Breast epithelium (tissue), 3 donors: ENCODE data around the gene GRIK3.

Experiments used
- POLR2A ChIP-seq: fragments of 450-650 bp; IDR thresholded peaks from one replicate; pipeline ENCODE4 v1.6.1; 2016; ENCODE audit warnings: antibody characterized with exemption, mild to moderate bottlenecking, moderate library complexity
- POLR2AphosphoS5 ChIP-seq, 3 donors: sonication (generic); formaldehyde crosslinking; IDR thresholded peaks; one replicate each; pipeline ENCODE4 v1.6.1; 2017; ENCODE audit warnings: antibody characterized with exemption in 3 of 3
- TF ChIP-seq, protein P1 (sequence below), 3 donors: fragments of 450-650 bp; IDR thresholded peaks; one replicate each; pipeline ENCODE4 v1.5.1; 2016 to 2017; ENCODE audit warnings: antibody characterized with exemption in 3 of 3, mild to moderate bottlenecking in 3 of 3, moderate library complexity in 3 of 3

- TF ChIP-seq, protein P1, sequence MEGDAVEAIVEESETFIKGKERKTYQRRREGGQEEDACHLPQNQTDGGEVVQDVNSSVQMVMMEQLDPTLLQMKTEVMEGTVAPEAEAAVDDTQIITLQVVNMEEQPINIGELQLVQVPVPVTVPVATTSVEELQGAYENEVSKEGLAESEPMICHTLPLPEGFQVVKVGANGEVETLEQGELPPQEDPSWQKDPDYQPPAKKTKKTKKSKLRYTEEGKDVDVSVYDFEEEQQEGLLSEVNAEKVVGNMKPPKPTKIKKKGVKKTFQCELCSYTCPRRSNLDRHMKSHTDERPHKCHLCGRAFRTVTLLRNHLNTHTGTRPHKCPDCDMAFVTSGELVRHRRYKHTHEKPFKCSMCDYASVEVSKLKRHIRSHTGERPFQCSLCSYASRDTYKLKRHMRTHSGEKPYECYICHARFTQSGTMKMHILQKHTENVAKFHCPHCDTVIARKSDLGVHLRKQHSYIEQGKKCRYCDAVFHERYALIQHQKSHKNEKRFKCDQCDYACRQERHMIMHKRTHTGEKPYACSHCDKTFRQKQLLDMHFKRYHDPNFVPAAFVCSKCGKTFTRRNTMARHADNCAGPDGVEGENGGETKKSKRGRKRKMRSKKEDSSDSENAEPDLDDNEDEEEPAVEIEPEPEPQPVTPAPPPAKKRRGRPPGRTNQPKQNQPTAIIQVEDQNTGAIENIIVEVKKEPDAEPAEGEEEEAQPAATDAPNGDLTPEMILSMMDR (IDR thresholded peaks at IDR 0.05) = no peak
- TF ChIP-seq POLR2A = no peak
- no peak for TF ChIP-seq POLR2AphosphoS5 (IDR thresholded peaks at IDR 0.05)
Observed at GRCh38 chr1:36994868-36995267, 39.4 kb downstream of the GRIK3 start.
